Nephron progenitor cell (in vitro differentiated cells): Measurements from ENCODE around the gene MAP7.

ENCODE experiments used
- DNase-seq: peaks from one replicate; pipeline ENCODE4 v3.0.0; 2021
- H3K27ac Mint-ChIP-seq: 2 replicates; pipeline ENCODE4 v1.8.0; 2021; ENCODE audit warnings: mild to moderate bottlenecking, moderate library complexity, mixed read lengths
- H3K27me3 Mint-ChIP-seq: 2 replicates; pipeline ENCODE4 v1.8.0; 2021; ENCODE audit warnings: mild to moderate bottlenecking, low read depth, mixed read lengths; ENCODE audit not compliant: poor library complexity
- H3K36me3 Mint-ChIP-seq: 2 replicates; pipeline ENCODE4 v1.8.0; 2021; ENCODE audit warnings: low read depth, mixed read lengths
- H3K4me1 Mint-ChIP-seq: 2 replicates; pipeline ENCODE4 v1.8.0; 2021; ENCODE audit warnings: mixed read lengths
- H3K4me3 Mint-ChIP-seq: 2 replicates; pipeline ENCODE4 v1.8.0; 2021; ENCODE audit warnings: mild to moderate bottlenecking, moderate library complexity, mixed read lengths
- H3K9me3 Mint-ChIP-seq: 2 replicates; pipeline ENCODE4 v1.8.0; 2021; ENCODE audit warnings: mild to moderate bottlenecking, moderate library complexity, mixed read lengths
- TF ChIP-seq, protein P1 (sequence below): fragments of 200-600 bp; sonication (generic); IDR thresholded peaks from 2 replicates; pipeline ENCODE4 v1.5.0; 2021; ENCODE audit warnings: antibody characterized with exemption

MAP7 gene

DNA sequence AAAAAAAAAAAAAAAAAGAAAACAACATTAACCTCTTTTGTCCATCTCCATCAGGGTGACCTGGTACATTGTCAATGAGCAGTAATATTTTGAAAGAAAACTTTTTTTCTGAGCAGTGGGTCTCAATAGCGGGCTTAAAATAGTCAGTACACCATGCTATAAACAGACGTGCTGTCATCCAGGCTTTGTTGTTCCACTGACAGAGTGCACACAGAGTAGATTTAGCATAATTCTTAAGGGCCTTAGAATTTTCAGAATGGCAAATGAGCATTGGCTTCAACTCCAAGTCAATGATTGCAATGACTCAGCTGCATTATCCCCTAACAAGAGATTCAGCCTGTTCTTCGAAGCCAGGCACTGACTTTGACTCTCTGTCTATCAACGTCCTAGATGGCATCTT lies 35.6 kb downstream of the MAP7 start:
- Mint-ChIP-seq H3K4me3 (no peak overlapping the region), H3K27ac (no peak overlapping the region)

DNA sequence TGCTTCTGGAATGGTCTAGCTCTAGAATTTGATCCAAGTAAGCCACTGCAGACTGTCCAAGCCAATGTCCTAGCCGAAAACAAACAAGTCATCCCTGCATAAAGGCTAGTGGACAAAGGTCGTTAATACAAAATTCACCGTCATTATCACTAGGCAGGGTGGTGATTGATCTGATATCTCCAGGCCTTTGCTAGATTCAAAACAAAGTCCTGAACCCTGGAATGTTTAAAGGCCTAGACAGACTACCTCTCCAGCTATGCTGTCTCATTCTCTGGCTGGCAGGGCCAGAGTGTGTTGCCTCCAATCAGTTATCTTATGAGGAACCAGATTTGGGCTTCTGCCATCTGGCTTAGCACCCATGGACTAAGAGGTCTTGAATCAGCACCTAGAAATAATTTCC lies 38.3 kb downstream of the MAP7 start:
- no peaks in the 10 kb centered on the region for H3K9me3 Mint-ChIP-seq
- H3K4me3 Mint-ChIP-seq: no peak overlapping the region
- TF ChIP-seq, protein P1, sequence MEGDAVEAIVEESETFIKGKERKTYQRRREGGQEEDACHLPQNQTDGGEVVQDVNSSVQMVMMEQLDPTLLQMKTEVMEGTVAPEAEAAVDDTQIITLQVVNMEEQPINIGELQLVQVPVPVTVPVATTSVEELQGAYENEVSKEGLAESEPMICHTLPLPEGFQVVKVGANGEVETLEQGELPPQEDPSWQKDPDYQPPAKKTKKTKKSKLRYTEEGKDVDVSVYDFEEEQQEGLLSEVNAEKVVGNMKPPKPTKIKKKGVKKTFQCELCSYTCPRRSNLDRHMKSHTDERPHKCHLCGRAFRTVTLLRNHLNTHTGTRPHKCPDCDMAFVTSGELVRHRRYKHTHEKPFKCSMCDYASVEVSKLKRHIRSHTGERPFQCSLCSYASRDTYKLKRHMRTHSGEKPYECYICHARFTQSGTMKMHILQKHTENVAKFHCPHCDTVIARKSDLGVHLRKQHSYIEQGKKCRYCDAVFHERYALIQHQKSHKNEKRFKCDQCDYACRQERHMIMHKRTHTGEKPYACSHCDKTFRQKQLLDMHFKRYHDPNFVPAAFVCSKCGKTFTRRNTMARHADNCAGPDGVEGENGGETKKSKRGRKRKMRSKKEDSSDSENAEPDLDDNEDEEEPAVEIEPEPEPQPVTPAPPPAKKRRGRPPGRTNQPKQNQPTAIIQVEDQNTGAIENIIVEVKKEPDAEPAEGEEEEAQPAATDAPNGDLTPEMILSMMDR: no peak
- H3K4me1 Mint-ChIP-seq: no peaks in the 10 kb centered on the region
- H3K36me3 Mint-ChIP-seq: no peaks in the 10 kb centered on the region
- H3K27me3 Mint-ChIP-seq: peaks cover 3% of the 10 kb centered on the region
- no peak for DNase-seq
- no peak overlapping the region for H3K27ac Mint-ChIP-seq

More for the DNA sequence above, 35.6 kb downstream of the MAP7 start:
- Mint-ChIP-seq H3K27me3 (peaks cover 3% of the 10 kb centered on the region), H3K4me1 (no peaks in the 10 kb centered on the region), H3K36me3 (no peaks in the 10 kb centered on the region), H3K9me3 (no peaks in the 10 kb centered on the region)
- DNase-seq: no peak
- TF ChIP-seq, protein P1: no peak

GRCh38 chr6:136511397-136511796 lies 38.8 kb downstream of the MAP7 start:
- DNase-seq: no peak
- no peaks in the 10 kb centered on the region for H3K9me3 Mint-ChIP-seq
- peaks cover under 1% of the 10 kb centered on the region for H3K4me1 Mint-ChIP-seq
- no peak overlapping the region for H3K4me3 Mint-ChIP-seq
- H3K36me3 Mint-ChIP-seq: no peaks in the 10 kb centered on the region
- TF ChIP-seq, protein P1: no peak
- peaks cover 3% of the 10 kb centered on the region for H3K27me3 Mint-ChIP-seq
- no peak overlapping the region for H3K27ac Mint-ChIP-seq

DNA sequence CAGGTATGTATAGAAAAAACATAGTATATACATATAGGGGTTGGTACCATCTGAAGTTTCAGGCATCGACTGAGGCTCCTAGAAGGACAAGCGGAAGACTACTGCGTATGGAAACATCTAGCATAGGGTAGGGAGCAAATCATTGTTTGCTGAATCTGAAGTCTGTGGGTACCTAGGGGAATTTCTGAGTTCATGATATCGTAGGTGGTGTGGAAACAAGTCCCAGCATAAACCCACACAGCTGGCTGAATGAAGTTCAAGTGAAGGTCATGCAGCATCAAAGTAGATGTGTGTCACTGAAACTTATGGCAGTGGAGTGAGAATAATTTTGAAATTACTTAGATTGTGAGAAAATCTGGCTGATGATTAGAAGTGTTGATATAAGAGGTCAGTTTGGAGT lies 39.4 kb downstream of the MAP7 start:
- DNase-seq: no peak
- H3K27ac Mint-ChIP-seq: no peak overlapping the region
- no peaks in the 10 kb centered on the region for H3K9me3 Mint-ChIP-seq
- no peak overlapping the region for H3K4me3 Mint-ChIP-seq
- TF ChIP-seq, protein P1: no peak
- H3K27me3 Mint-ChIP-seq: peaks cover 3% of the 10 kb centered on the region
- peaks cover 5% of the 10 kb centered on the region for H3K4me1 Mint-ChIP-seq
- H3K36me3 Mint-ChIP-seq: no peaks in the 10 kb centered on the region

DNA sequence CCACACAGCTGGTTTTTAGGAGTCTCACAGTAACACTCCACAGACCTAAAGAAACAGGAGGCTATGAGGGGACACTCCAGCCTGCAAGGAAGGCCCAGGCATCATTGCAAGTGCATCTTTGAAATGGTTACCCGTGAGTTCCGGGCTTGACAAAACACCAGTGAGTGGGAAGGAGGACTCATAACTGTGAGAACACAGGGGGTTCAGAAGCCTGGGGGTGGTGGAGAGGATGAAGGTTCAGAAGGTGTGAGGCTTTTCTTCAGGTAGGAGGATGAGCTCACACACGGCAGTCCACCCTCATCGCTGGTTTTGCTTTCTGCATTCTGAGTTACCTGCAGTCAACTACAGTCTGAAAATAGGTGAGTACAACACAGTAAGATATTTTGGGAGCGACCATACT lies 39.9 kb downstream of the MAP7 start:
- Mint-ChIP-seq H3K4me1 (peaks cover 5% of the 10 kb centered on the region), H3K27ac (no peak overlapping the region), H3K27me3 (peaks cover 3% of the 10 kb centered on the region), H3K4me3 (no peak overlapping the region), H3K36me3 (no peaks in the 10 kb centered on the region), H3K9me3 (no peaks in the 10 kb centered on the region)
- DNase-seq: no peak
- TF ChIP-seq, protein P1: no peak

GRCh38 chr6:136508725-136509392 lies 41.4 kb downstream of the MAP7 start:
- H3K27ac Mint-ChIP-seq: no peak overlapping the region
- no peaks in the 10 kb centered on the region for H3K36me3 Mint-ChIP-seq
- H3K27me3 Mint-ChIP-seq: peaks cover under 1% of the 10 kb centered on the region
- TF ChIP-seq, protein P1: no peak
- H3K9me3 Mint-ChIP-seq: no peaks in the 10 kb centered on the region
- DNase-seq: no peak
- no peak overlapping the region for H3K4me3 Mint-ChIP-seq
- H3K4me1 Mint-ChIP-seq: peaks cover 5% of the 10 kb centered on the region
